ENCODE data around the gene CROCC.

- TF ChIP-seq CTCF (optimal IDR thresholded peaks at IDR 0.05 in 1 of 3, IDR thresholded peaks at IDR 0.05 in 1 of 3, conservative IDR thresholded peaks at IDR 0.05 in 1 of 3; ENCODE audit: extremely low read depth in 1 of 3, insufficient read depth in 2 of 3, low read length in 3 of 3) = no peak
- TF ChIP-seq EZH2 (IDR thresholded peaks at IDR 0.05; ENCODE audit: low read length) = no peak
These were observed 18.7 kb upstream of the CROCC start for GRCh38 chr1:16903054-16903453.
